Esophagus muscularis mucosa (tissue), 4 donors: ENCODE results near the gene DENND2C.

ENCODE experiments used
- CTCF ChIP-seq, 3 experiments: fragments of 200-600 bp in 2 of 3; fragments of 450-650 bp in 1 of 3; sonication (generic) in 2 of 3; IDR thresholded peaks; one replicate each; pipeline ENCODE4 v1.5.1; 2017 to 2019; ENCODE audit warnings: antibody characterized with exemption in 3 of 3, mild to moderate bottlenecking in 2 of 3, moderate library complexity in 1 of 3
- EP300 ChIP-seq: sonication (generic); formaldehyde crosslinking; IDR thresholded peaks from one replicate; pipeline ENCODE4 v1.6.1; 2017; ENCODE audit warnings: antibody characterized with exemption
- POLR2A ChIP-seq: fragments of 450-650 bp; IDR thresholded peaks from one replicate; pipeline ENCODE4 v1.6.1; 2017; ENCODE audit warnings: antibody characterized with exemption, moderate library complexity, mild to moderate bottlenecking, low read depth
- POLR2AphosphoS5 ChIP-seq, 2 donors: sonication (generic); formaldehyde crosslinking; IDR thresholded peaks; one replicate each; pipeline ENCODE4 v1.6.1; 2017; ENCODE audit warnings: antibody characterized with exemption in 2 of 2

GRCh38 chr1:114688526-114688925 lies 18.7 kb upstream of the DENND2C start:
- TF ChIP-seq CTCF (IDR thresholded peaks at IDR 0.05) (no peak), POLR2A (no peak), POLR2AphosphoS5 (IDR thresholded peaks at IDR 0.05) (no peak), EP300 (no peak)
